Measurements from ENCODE around the gene MYCN.
"Not testable (repeated sequence)": the region's sequence is repeated elsewhere in the genome, so short reads cannot be mapped to it uniquely, and the experiment has no call there.

The MYCN gene

GRCh38 chr2:15925819-15926218, 14.5 kb upstream of the MYCN start:
- no peak overlapping the region for H3K4me3 ChIP-seq (replicated peaks; ENCODE audit: low read depth, low read length)
- DNase-seq (ENCODE audit: extremely low read depth, low read depth) = no peak
- no peak for TF ChIP-seq CTCF (IDR thresholded peaks at IDR 0.05; ENCODE audit: low read depth, low read length, missing control alignments)

GRCh38 chr2:15926252-15926651, 14.1 kb upstream of the MYCN start:
- TF ChIP-seq CTCF (IDR thresholded peaks at IDR 0.05; ENCODE audit: low read depth, low read length, missing control alignments) = no peak
- DNase-seq (ENCODE audit: extremely low read depth, low read depth) = no peak

GRCh38 chr2:15927551-15928218, 12.7 kb upstream of the MYCN start:
- DNase-seq (ENCODE audit: extremely low read depth, low read depth) = no peak
- no peak overlapping the region for H3K4me3 ChIP-seq (replicated peaks; ENCODE audit: low read depth, low read length)
- TF ChIP-seq CTCF (IDR thresholded peaks at IDR 0.05; ENCODE audit: low read depth, low read length, missing control alignments) = no peak

More at GRCh38 chr2:15926252-15926651, 14.1 kb upstream of the MYCN start:
- no peak overlapping the region for H3K4me3 ChIP-seq (replicated peaks; ENCODE audit: low read depth, low read length)

GRCh38 chr2:15929008-15929407, 11.3 kb upstream of the MYCN start:
- not testable (repeated sequence) for DNase-seq (ENCODE audit: extremely low read depth, low read depth); H3K4me3 ChIP-seq (replicated peaks; ENCODE audit: low read depth, low read length)

GRCh38 chr2:15929861-15930260, 10.5 kb upstream of the MYCN start:
- DNase-seq (ENCODE audit: extremely low read depth, low read depth) = no peak
- no peak for TF ChIP-seq CTCF (IDR thresholded peaks at IDR 0.05; ENCODE audit: low read depth, low read length, missing control alignments)
- no peak overlapping the region for H3K4me3 ChIP-seq (replicated peaks; ENCODE audit: low read depth, low read length)

GRCh38 chr2:15930589-15931318, 9.6 kb upstream of the MYCN start:
- no peak for TF ChIP-seq CTCF (IDR thresholded peaks at IDR 0.05; ENCODE audit: low read depth, low read length, missing control alignments)
- H3K4me3 ChIP-seq (replicated peaks; ENCODE audit: low read depth, low read length) = no peak overlapping the region
- DNase-seq (ENCODE audit: extremely low read depth, low read depth) = no peak

- no peak for TF ChIP-seq CTCF (IDR thresholded peaks at IDR 0.05; ENCODE audit: low read depth, low read length, missing control alignments)
- no peak overlapping the region for H3K4me3 ChIP-seq (replicated peaks; ENCODE audit: low read depth, low read length)
- no peak for DNase-seq (ENCODE audit: extremely low read depth, low read depth)
These were observed 8.9 kb upstream of the MYCN start for GRCh38 chr2:15931319-15931890.

Data from HFF-Myc (cell line).